ENCODE data around the gene TRIM62. TPM values are rescaled to one million over a fixed set of nuclear protein-coding genes. Genes with fewer than 3 reads are reported as not detected.
"Not testable (repeated sequence)": the region's sequence is repeated elsewhere in the genome, so short reads cannot be mapped to it uniquely, and the experiment has no call there.

TRIM62 gene
- total RNA-seq, 1 donor from 2014 or later = 10.4 TPM

- intact Hi-C loops (cut with micrococcal nuclease) = no loop called here
These were observed 64.3 kb downstream of the TRIM62 start for GRCh38 chr1:33117440-33118085.

- intact Hi-C loops (cut with micrococcal nuclease) = loop anchor here (1.0 kb wide), 2 partner anchors 183 to 255 kb away; no protein-coding TSS in a partner anchor
These were observed 69.9 kb downstream of the TRIM62 start for GRCh38 chr1:33111965-33112364.

GRCh38 chr1:33110477-33110876 lies 71.4 kb downstream of the TRIM62 start:
- intact Hi-C loops (cut with micrococcal nuclease) = no loop called here

GRCh38 chr1:33100119-33100415 lies 81.8 kb downstream of the TRIM62 start:
- intact Hi-C loops (cut with micrococcal nuclease) = not testable (repeated sequence)

- intact Hi-C loops (cut with micrococcal nuclease) = loop anchor here (1.0 to 5.0 kb wide), 10 partner anchors 18 to 373 kb away; partner anchors contain the start of genes AZIN2, TRIM62 and ZSCAN20
These were observed 82.3 kb downstream of the TRIM62 start for GRCh38 chr1:33099290-33100118.

- intact Hi-C loops (cut with micrococcal nuclease) = loop anchor here (5.0 kb wide), 6 partner anchors 84 to 374 kb away; partner anchors contain the start of genes TRIM62 and ZSCAN20
These were observed 83.5 kb downstream of the TRIM62 start for GRCh38 chr1:33098371-33098770.

- intact Hi-C loops (cut with micrococcal nuclease) = loop anchor here (5.0 kb wide), 6 partner anchors 85 to 375 kb away; partner anchors contain the start of genes TRIM62 and ZSCAN20
These were observed 84.1 kb downstream of the TRIM62 start for GRCh38 chr1:33097762-33098161.

GRCh38 chr1:33097137-33097611 lies 84.7 kb downstream of the TRIM62 start:
- intact Hi-C loops (cut with micrococcal nuclease) = loop anchor here (5.0 kb wide), 6 partner anchors 85 to 375 kb away; partner anchors contain the start of genes TRIM62 and ZSCAN20

GRCh38 chr1:33096363-33097005 lies 85.4 kb downstream of the TRIM62 start:
- intact Hi-C loops (cut with micrococcal nuclease) = loop anchor here (5.0 kb wide), 6 partner anchors 86 to 376 kb away; partner anchors contain the start of genes TRIM62 and ZSCAN20

Other genes with a start within 250 kb of the TRIM62 start
- 137 and 138 TPM in 2 replicates for gene RNF19B, start 217.2 kb downstream of the TRIM62 start, total RNA-seq
- 222 and 232 TPM in 2 replicates for gene AK2, start 145.2 kb downstream of the TRIM62 start, total RNA-seq
- gene AZIN2, start 100.9 kb downstream of the TRIM62 start, total RNA-seq = 5.1 and 5.5 TPM in 2 replicates
- gene ZNF362, start 74.4 kb upstream of the TRIM62 start, total RNA-seq = 17.5 and 21.6 TPM in 2 replicates
- not detected in 2 replicates for gene A3GALT2, start 139.1 kb upstream of the TRIM62 start, total RNA-seq
- gene PHC2, start 249.1 kb upstream of the TRIM62 start, total RNA-seq = 41.4 and 42.6 TPM in 2 replicates